ENCODE data around the gene INKA2. TPM values are rescaled to one million over a fixed set of nuclear protein-coding genes. Genes with fewer than 3 reads are reported as not detected.

The INKA2 gene
- total RNA-seq: 4.4 and 5.0 TPM in 2 replicates

GRCh38 chr1:111739194-111739924, at the start of gene INKA2:
Gene INKA2 (minus strand): TSS chr1:111739395. CDS start chr1:111739242, 153 bp downstream.

GRCh38 chr1:111755331-111756123, 16.3 kb upstream of the INKA2 start, which contains the start of gene DDX20:
Gene DDX20 (plus strand): TSS chr1:111755901. CDS start chr1:111755925, 24 bp downstream.

Small RNA genes within 50 kb of the gene (small RNA-seq; reads per million reads assigned to genes)
- gene INKA2: 0.42 reads per million

Other genes starting within 250 kb of the INKA2 start
- 0.13 TPM in 1 of 2 replicates, not detected in the other for gene ADORA3, start 235.8 kb downstream of the INKA2 start, total RNA-seq
- gene TMIGD3, start 235.8 kb downstream of the INKA2 start, total RNA-seq: 0.27 TPM in 1 of 2 replicates, not detected in the other
- gene RAP1A, start 119.6 kb downstream of the INKA2 start, total RNA-seq: 42.2 and 53.1 TPM in 2 replicates
- gene DDX20, start 16.5 kb upstream of the INKA2 start, total RNA-seq: 33.9 and 38.9 TPM in 2 replicates

Measured in thoracic aorta endothelial cell (primary cell).